Mesendoderm (in vitro differentiated cells): ENCODE results near the gene CACNA1S.

Experiments
- DNase-seq: peaks from one replicate; pipeline ENCODE4 v3.0.0; 2013
- H2AK5ac ChIP-seq: 2 replicates; pipeline ENCODE4 v1.6.1; 2013; ENCODE audit warnings: low read length, inconsistent platforms
- H2BK120ac ChIP-seq: 2 replicates; pipeline ENCODE4 v1.6.1; 2013; ENCODE audit warnings: low read depth, mild to moderate bottlenecking, low read length, moderate library complexity, mixed read lengths
- H2BK15ac ChIP-seq: replicated peaks from 2 replicates; pipeline ENCODE4 v1.6.1; 2013; ENCODE audit warnings: low read depth, mild to moderate bottlenecking, moderate library complexity
- H2BK5ac ChIP-seq: 2 replicates; pipeline ENCODE4 v1.6.1; 2013; ENCODE audit warnings: low read length, inconsistent platforms
- H3K18ac ChIP-seq: 2 replicates; pipeline ENCODE4 v1.6.1; 2013; ENCODE audit warnings: mild to moderate bottlenecking, low read length, mixed read lengths
- H3K23ac ChIP-seq: one replicate; pipeline ENCODE4 v1.6.1; 2013; ENCODE audit warnings: low read length
- H3K27ac ChIP-seq: 2 replicates; pipeline ENCODE4 v1.5.1; 2013; ENCODE audit warnings: low read depth, mild to moderate bottlenecking, inconsistent platforms, low read length, moderate library complexity
- H3K27me3 ChIP-seq: 2 replicates; pipeline ENCODE4 v1.6.1; 2013; ENCODE audit warnings: low read length, control low read depth, mild to moderate bottlenecking, inconsistent platforms; ENCODE audit not compliant: insufficient read depth, poor library complexity
- H3K36me3 ChIP-seq: 2 replicates; pipeline ENCODE4 v1.6.1; 2013; ENCODE audit warnings: low read length, inconsistent platforms; ENCODE audit not compliant: control insufficient read depth, insufficient read depth
- H3K4ac ChIP-seq: one replicate; pipeline ENCODE4 v1.6.1; 2013; ENCODE audit warnings: low read depth, mild to moderate bottlenecking, low read length, moderate library complexity
- H3K4me1 ChIP-seq: 2 replicates; pipeline ENCODE4 v1.6.1; 2013; ENCODE audit warnings: low read depth, low read length, inconsistent platforms; ENCODE audit not compliant: control insufficient read depth
- H3K4me2 ChIP-seq: 2 replicates; pipeline ENCODE4 v1.6.1; 2013; ENCODE audit warnings: low read length
- H3K4me3 ChIP-seq: 2 replicates; pipeline ENCODE4 v1.5.1; 2013; ENCODE audit warnings: mild to moderate bottlenecking, low read length
- H3K56ac ChIP-seq: one replicate; pipeline ENCODE4 v1.6.1; 2013; ENCODE audit warnings: low read length
- H3K79me1 ChIP-seq: 2 replicates; pipeline ENCODE4 v1.6.1; 2013; ENCODE audit warnings: low read length, inconsistent platforms
- H3K79me2 ChIP-seq: 2 replicates; pipeline ENCODE4 v1.6.1; 2013; ENCODE audit warnings: mild to moderate bottlenecking, low read length; ENCODE audit not compliant: control insufficient read depth, insufficient read depth
- H3K9ac ChIP-seq: 2 replicates; pipeline ENCODE4 v1.6.1; 2013; ENCODE audit warnings: low read length, inconsistent platforms
- H4K5ac ChIP-seq: one replicate; pipeline ENCODE4 v1.6.1; 2013; ENCODE audit warnings: low read length
- H4K8ac ChIP-seq: one replicate; pipeline ENCODE4 v1.6.1; 2013; ENCODE audit warnings: low read depth, mild to moderate bottlenecking, control low read depth, low read length, moderate library complexity
- WGBS: extraction: QIAGEN DNeasy Blood & Tissue Kit; methylation state at CpG from one replicate; pipeline ENCODE4 v1.1.7; 2013; ENCODE audit warnings: low lambda C conversion rate, missing lambda C conversion rate; ENCODE audit not compliant: insufficient coverage; ENCODE audit errors: extremely low coverage; 5-methylcytosine and 5-hydroxymethylcytosine counted together

The CACNA1S gene

GRCh38 chr1:200998323-200998722 lies 113.9 kb downstream of the CACNA1S start:
- H3K79me2 ChIP-seq, result no peaks in the 10 kb centered on the region
- no CpG with 5 or more reads among the region's 16 CpGs for WGBS
- H2BK5ac ChIP-seq, result no peak overlapping the region
- H3K4me3 ChIP-seq, result no peak overlapping the region
- H3K18ac ChIP-seq, result no peak overlapping the region
- no peak overlapping the region for H3K4me2 ChIP-seq
- no peak for DNase-seq
- no peak overlapping the region for H3K27ac ChIP-seq
- H4K5ac ChIP-seq, result no peak overlapping the region
- H2BK120ac ChIP-seq, result no peak overlapping the region
- no peak overlapping the region for H3K56ac ChIP-seq
- H3K4me1 ChIP-seq, result no peaks in the 10 kb centered on the region
- no peak overlapping the region for H3K9ac ChIP-seq
- no peak overlapping the region for H2BK15ac ChIP-seq
- no peaks in the 10 kb centered on the region for H3K27me3 ChIP-seq
- H2AK5ac ChIP-seq, result no peak overlapping the region
- H4K8ac ChIP-seq, result no peak overlapping the region
- H3K4ac ChIP-seq, result no peak overlapping the region
- H3K23ac ChIP-seq, result no peak overlapping the region
- no peaks in the 10 kb centered on the region for H3K36me3 ChIP-seq
- no peaks in the 10 kb centered on the region for H3K79me1 ChIP-seq

DNA sequence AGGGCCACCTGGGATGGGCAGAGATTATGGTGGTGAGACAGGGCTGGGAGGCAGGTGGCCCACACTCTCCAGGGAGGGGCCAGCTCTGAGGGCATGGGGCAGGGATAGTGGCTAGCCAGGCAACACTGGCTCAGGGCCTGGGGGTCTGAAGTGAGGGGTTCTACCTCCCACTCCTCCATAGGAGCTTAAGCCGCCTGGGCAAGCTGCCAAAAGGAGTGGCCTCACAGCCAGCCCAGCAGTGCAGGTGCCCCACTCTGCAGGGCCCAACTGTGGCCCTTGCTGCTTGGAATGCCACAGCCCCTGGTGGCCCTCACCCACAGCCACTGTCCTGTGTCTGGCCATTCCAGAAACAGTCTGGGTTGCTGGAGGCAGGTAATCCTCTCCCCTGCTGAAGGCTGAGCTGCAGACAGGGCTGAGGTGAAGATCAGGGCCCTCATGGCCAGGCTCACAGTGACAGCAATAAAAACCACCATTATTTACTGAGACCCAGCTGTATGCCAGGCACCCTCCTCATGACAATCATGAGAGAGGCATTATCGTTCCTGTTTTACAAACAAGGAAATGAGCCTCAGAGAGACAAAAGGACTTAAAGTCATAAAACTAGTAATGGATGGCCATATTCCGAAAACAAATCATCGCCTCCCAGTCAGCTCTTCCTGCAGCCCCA lies 119.7 kb downstream of the CACNA1S start:
- H3K56ac ChIP-seq, result no peak overlapping the region
- no peak for DNase-seq
- no peaks in the 10 kb centered on the region for H3K4me1 ChIP-seq
- no peak overlapping the region for H3K9ac ChIP-seq
- no peak overlapping the region for H3K27ac ChIP-seq
- no peak overlapping the region for H3K18ac ChIP-seq
- H3K36me3 ChIP-seq, result no peaks in the 10 kb centered on the region
- H2BK15ac ChIP-seq, result no peak overlapping the region
- no peak overlapping the region for H3K4me2 ChIP-seq
- no peak overlapping the region for H2AK5ac ChIP-seq
- H2BK5ac ChIP-seq, result no peak overlapping the region
- no peak overlapping the region for H3K4ac ChIP-seq
- no peak overlapping the region for H3K23ac ChIP-seq
- no CpG with 5 or more reads among the region's 4 CpGs for WGBS
- no peaks in the 10 kb centered on the region for H3K79me1 ChIP-seq
- no peaks in the 10 kb centered on the region for H3K27me3 ChIP-seq
- H4K5ac ChIP-seq, result no peak overlapping the region
- H3K4me3 ChIP-seq, result no peak overlapping the region
- no peak overlapping the region for H2BK120ac ChIP-seq
- H4K8ac ChIP-seq, result no peak overlapping the region
- H3K79me2 ChIP-seq, result no peaks in the 10 kb centered on the region

GRCh38 chr1:200991097-200991614 lies 121.1 kb downstream of the CACNA1S start:
- WGBS, result no CpG with 5 or more reads among the region's 10 CpGs
- Histone ChIP-seq H3K9ac (no peak overlapping the region), H3K4me2 (no peak overlapping the region), H3K4me1 (no peaks in the 10 kb centered on the region), H3K27ac (no peak overlapping the region), H3K4me3 (no peak overlapping the region), H4K8ac (no peak overlapping the region), H4K5ac (no peak overlapping the region), H2BK5ac (no peak overlapping the region), H3K23ac (no peak overlapping the region), H3K36me3 (no peaks in the 10 kb centered on the region), H3K18ac (no peak overlapping the region), H3K56ac (no peak overlapping the region), H3K4ac (no peak overlapping the region), H3K27me3 (no peaks in the 10 kb centered on the region), H3K79me2 (no peaks in the 10 kb centered on the region), H2AK5ac (no peak overlapping the region), H3K79me1 (no peaks in the 10 kb centered on the region), H2BK15ac (no peak overlapping the region), H2BK120ac (no peak overlapping the region)
- DNase-seq, result no peak

- Histone ChIP-seq H2BK15ac (no peak overlapping the region), H3K4ac (no peak overlapping the region), H2BK5ac (no peak overlapping the region), H4K5ac (no peak overlapping the region), H3K23ac (no peak overlapping the region), H3K79me2 (no peaks in the 10 kb centered on the region), H2BK120ac (no peak overlapping the region), H3K56ac (no peak overlapping the region), H3K27me3 (no peaks in the 10 kb centered on the region), H3K27ac (no peak overlapping the region), H4K8ac (no peak overlapping the region), H3K4me3 (no peak overlapping the region), H3K79me1 (no peaks in the 10 kb centered on the region), H2AK5ac (no peak overlapping the region), H3K4me1 (no peaks in the 10 kb centered on the region), H3K36me3 (no peaks in the 10 kb centered on the region), H3K18ac (no peak overlapping the region), H3K4me2 (no peak overlapping the region), H3K9ac (no peak overlapping the region)
- no peak for DNase-seq
- WGBS, result no CpG with 5 or more reads among the region's 9 CpGs
These were observed 122.1 kb downstream of the CACNA1S start for GRCh38 chr1:200990114-200990513.
